HepG2 (cell line): ENCODE results near the gene C1orf116. TPM values are rescaled to one million over a fixed set of nuclear protein-coding genes. Genes with fewer than 3 reads are reported as not detected.

Source experiments
- DPF2 ChIP-seq: sonication (generic); formaldehyde crosslinking; IDR thresholded peaks from 2 replicates; pipeline ENCODE4 v1.4.0; 2020; ENCODE audit warnings: mild to moderate bottlenecking, low read depth, missing genetic modification reagents, borderline replicate concordance
- GLI4 ChIP-seq: sonication (generic); formaldehyde crosslinking; IDR thresholded peaks from 2 replicates; pipeline ENCODE4 v1.5.1; 2020; ENCODE audit warnings: missing genetic modification reagents, mild to moderate bottlenecking, moderate library complexity, borderline replicate concordance
- MIER2 ChIP-seq: IDR thresholded peaks from 2 replicates; pipeline ENCODE4 v1.6.1; 2016; ENCODE audit warnings: missing biosample characterization, missing genetic modification reagents
- NR2C2 ChIP-seq: sonication (generic); formaldehyde crosslinking; IDR thresholded peaks from 2 replicates; pipeline ENCODE4 v1.4.0; 2020; ENCODE audit warnings: missing genetic modification reagents, mild to moderate bottlenecking, moderate library complexity, borderline replicate concordance
- PAXIP1 ChIP-seq: sonication (generic); formaldehyde crosslinking; conservative IDR thresholded peaks from 2 replicates; pipeline ENCODE4 v1.4.0; 2020; ENCODE audit warnings: mild to moderate bottlenecking, missing genetic modification reagents, moderate library complexity
- SKI ChIP-seq: fragments of 450-650 bp; IDR thresholded peaks from one replicate; pipeline ENCODE4 v1.6.1; 2018; ENCODE audit warnings: mild to moderate bottlenecking; ENCODE audit not compliant: partially characterized antibody
- ZNF225 ChIP-seq: sonication (generic); formaldehyde crosslinking; IDR thresholded peaks from 2 replicates; pipeline ENCODE4 v1.4.0; 2020; ENCODE audit warnings: mild to moderate bottlenecking, missing genetic modification reagents
- ZNF24 ChIP-seq: fragments of 450-650 bp; IDR thresholded peaks from 2 replicates; pipeline ENCODE4 v1.6.1; 2017; ENCODE audit warnings: antibody characterized with exemption, mild to moderate bottlenecking
- polyA plus RNA-seq, 8 experiments: library from polyadenylated mRNA; depleted of rRNA in 3 of 8; stranded (reverse) in 7 of 8; unstranded in 1 of 8; fragments of >200 nt; fragmentation: Illumina TruSeq in 4 of 8; extraction: Trizol in 4 of 8; gene quantifications; 2 replicates each; pipeline versions ENCODE4 v1.2.1 to v1.2.3, GENCODE V29; 2011 to 2016; ENCODE audit warnings: low read depth in 4 of 8, missing spikeins in 1 of 8, mixed read lengths in 1 of 8; ENCODE audit not compliant: insufficient read depth in 1 of 8
- total RNA-seq, 5 experiments: library from RNA; depleted of rRNA; stranded (reverse); fragments of >200 nt; fragmentation: Illumina TruSeq; extraction: Trizol; gene quantifications; 2 replicates each; pipeline ENCODE4 v1.2.3, GENCODE V29; 2016; ENCODE audit warnings: low read depth in 1 of 5
- TF ChIP-seq, protein P1 (sequence below): sonication (generic); formaldehyde crosslinking; IDR thresholded peaks from 2 replicates; pipeline ENCODE4 v1.4.0; 2020; ENCODE audit warnings: missing genetic modification reagents, borderline replicate concordance

The C1orf116 gene
- total and polyA plus RNA-seq, 2 of the 13 experiments (the other 11 are each of a cell fraction or from before 2014, with no cell fraction given) = 0.51 to 0.95 TPM

- TF ChIP-seq PAXIP1 (peak; percentile 10; the same call in 1 of the 2 replicates), SKI (peak; percentile 26), MIER2 (CRISPR knock-in tag) (no peak), DPF2 (CRISPR knock-in tag) (no peak), ZNF24 (no peak), NR2C2 (CRISPR knock-in tag) (no peak), ZNF225 (CRISPR knock-in tag) (no peak), GLI4 (CRISPR knock-in tag) (no peak)
- TF ChIP-seq, protein P1, sequence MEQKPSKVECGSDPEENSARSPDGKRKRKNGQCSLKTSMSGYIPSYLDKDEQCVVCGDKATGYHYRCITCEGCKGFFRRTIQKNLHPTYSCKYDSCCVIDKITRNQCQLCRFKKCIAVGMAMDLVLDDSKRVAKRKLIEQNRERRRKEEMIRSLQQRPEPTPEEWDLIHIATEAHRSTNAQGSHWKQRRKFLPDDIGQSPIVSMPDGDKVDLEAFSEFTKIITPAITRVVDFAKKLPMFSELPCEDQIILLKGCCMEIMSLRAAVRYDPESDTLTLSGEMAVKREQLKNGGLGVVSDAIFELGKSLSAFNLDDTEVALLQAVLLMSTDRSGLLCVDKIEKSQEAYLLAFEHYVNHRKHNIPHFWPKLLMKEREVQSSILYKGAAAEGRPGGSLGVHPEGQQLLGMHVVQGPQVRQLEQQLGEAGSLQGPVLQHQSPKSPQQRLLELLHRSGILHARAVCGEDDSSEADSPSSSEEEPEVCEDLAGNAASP (CRISPR knock-in tag) = no peak
Observed at GRCh38 chr1:207051191-207051943, 18.8 kb upstream of the C1orf116 start, which contains the start of gene YOD1 (continued).
